Large intestine (tissue), 3 donors: Measurements from ENCODE around the gene TEX29. TPM values are rescaled to one million over a fixed set of nuclear protein-coding genes. Genes with fewer than 3 reads are reported as not detected.

Experiments
- DNase-seq, 2 donors: peaks; one replicate each; pipeline versions ENCODE4 v3.0.0 to v3.0.0-alpha.2; 2013
- H3K27ac ChIP-seq: one replicate; pipeline ENCODE4 v1.5.1; 2013; ENCODE audit warnings: low read length
- H3K27me3 ChIP-seq: 2 replicates; pipeline ENCODE4 v1.6.1; 2013; ENCODE audit warnings: low read length; ENCODE audit not compliant: control insufficient read depth, insufficient read depth
- H3K36me3 ChIP-seq: 2 replicates; pipeline ENCODE4 v1.6.1; 2013; ENCODE audit warnings: low read length; ENCODE audit not compliant: control insufficient read depth, insufficient read depth
- H3K4me1 ChIP-seq: one replicate; pipeline ENCODE4 v1.6.1; 2013; ENCODE audit warnings: low read length; ENCODE audit not compliant: control insufficient read depth, insufficient read depth
- H3K4me3 ChIP-seq: one replicate; pipeline ENCODE4 v1.5.1; 2013; ENCODE audit warnings: low read length
- H3K9me3 ChIP-seq: one replicate; pipeline ENCODE4 v1.6.1; 2013; ENCODE audit warnings: mild to moderate bottlenecking, low read depth, low read length, moderate library complexity; ENCODE audit not compliant: control insufficient read depth
- WGBS: methylation state at CpG from one replicate; pipeline ENCODE4 v1.1.5; 2013; ENCODE audit warnings: low lambda C conversion rate; ENCODE audit not compliant: insufficient coverage; 5-methylcytosine and 5-hydroxymethylcytosine counted together
- polyA plus RNA-seq: library from polyadenylated mRNA; unstranded; fragments of 120-200 nt; gene quantifications from one replicate; pipeline ENCODE4 v1.2.1, GENCODE V29; 2013

TEX29 gene
- polyA plus RNA-seq, 1 donor: 0.22 TPM

- H3K36me3 ChIP-seq: no peaks in the 10 kb centered on the region
- no CpG with 5 or more reads among the region's 5 CpGs for WGBS
- no peak for DNase-seq
- H3K4me1 ChIP-seq: no peaks in the 10 kb centered on the region
- H3K27me3 ChIP-seq: no peaks in the 10 kb centered on the region
- H3K27ac ChIP-seq: no peak overlapping the region
- H3K4me3 ChIP-seq: no peak overlapping the region
- H3K9me3 ChIP-seq: peaks cover 5% of the 10 kb centered on the region
Measured at GRCh38 chr13:111341886-111342285, 21.4 kb downstream of the TEX29 start.

- Histone ChIP-seq H3K36me3 (no peaks in the 10 kb centered on the region), H3K9me3 (peaks cover 5% of the 10 kb centered on the region), H3K27me3 (no peaks in the 10 kb centered on the region), H3K27ac (no peak overlapping the region), H3K4me3 (no peak overlapping the region), H3K4me1 (no peaks in the 10 kb centered on the region)
- WGBS: 100% methylated on average over 3 of the region's 9 CpGs
- no peak for DNase-seq
Measured at GRCh38 chr13:111342721-111343120, 22.3 kb downstream of the TEX29 start.

- Histone ChIP-seq H3K4me1 (no peaks in the 10 kb centered on the region), H3K4me3 (no peak overlapping the region), H3K27ac (no peak overlapping the region), H3K27me3 (no peaks in the 10 kb centered on the region), H3K9me3 (peaks cover 5% of the 10 kb centered on the region), H3K36me3 (no peaks in the 10 kb centered on the region)
- WGBS: no CpG with 5 or more reads among the region's 11 CpGs
- no peak for DNase-seq
Measured at GRCh38 chr13:111343186-111343805, 22.9 kb downstream of the TEX29 start.

- DNase-seq: no peak
- Histone ChIP-seq H3K9me3 (peaks cover under 1% of the 10 kb centered on the region), H3K4me1 (no peaks in the 10 kb centered on the region), H3K27me3 (no peaks in the 10 kb centered on the region), H3K36me3 (no peaks in the 10 kb centered on the region), H3K4me3 (no peak overlapping the region), H3K27ac (no peak overlapping the region)
- no CpG with 5 or more reads among the region's 25 CpGs for WGBS
Measured at GRCh38 chr13:111344471-111345191, 24.2 kb downstream of the TEX29 start.

GRCh38 chr13:111345682-111346081 lies 25.2 kb downstream of the TEX29 start:
- no peak overlapping the region for H3K27ac ChIP-seq
- H3K9me3 ChIP-seq: no peaks in the 10 kb centered on the region
- H3K36me3 ChIP-seq: no peaks in the 10 kb centered on the region
- H3K4me1 ChIP-seq: no peaks in the 10 kb centered on the region
- no CpG with 5 or more reads among the region's 11 CpGs for WGBS
- no peak overlapping the region for H3K4me3 ChIP-seq
- no peaks in the 10 kb centered on the region for H3K27me3 ChIP-seq
- no peak for DNase-seq

- Histone ChIP-seq H3K9me3 (no peaks in the 10 kb centered on the region), H3K36me3 (no peaks in the 10 kb centered on the region), H3K27ac (no peak overlapping the region), H3K4me1 (no peaks in the 10 kb centered on the region), H3K4me3 (no peak overlapping the region), H3K27me3 (no peaks in the 10 kb centered on the region)
- no CpG with 5 or more reads among the region's 20 CpGs for WGBS
- DNase-seq: no peak
Measured at GRCh38 chr13:111346101-111346680, 25.7 kb downstream of the TEX29 start.

- Histone ChIP-seq H3K9me3 (no peaks in the 10 kb centered on the region), H3K27me3 (no peaks in the 10 kb centered on the region), H3K4me3 (no peak overlapping the region), H3K36me3 (no peaks in the 10 kb centered on the region), H3K27ac (no peak overlapping the region), H3K4me1 (no peaks in the 10 kb centered on the region)
- no CpG with 5 or more reads among the region's 6 CpGs for WGBS
- DNase-seq: no peak
Measured at GRCh38 chr13:111347438-111347837, 27.0 kb downstream of the TEX29 start.

GRCh38 chr13:111353508-111353907 lies 33.1 kb downstream of the TEX29 start:
- H3K4me3 ChIP-seq: no peak overlapping the region
- WGBS: no CpG with 5 or more reads among the region's 2 CpGs
- H3K4me1 ChIP-seq: no peaks in the 10 kb centered on the region

GRCh38 chr13:111354789-111355188 lies 34.3 kb downstream of the TEX29 start:
- 60% methylated on average over 2 of the region's 7 CpGs for WGBS
- no peaks in the 10 kb centered on the region for H3K9me3 ChIP-seq
- H3K4me1 ChIP-seq: no peaks in the 10 kb centered on the region
- DNase-seq: no peak
- H3K27ac ChIP-seq: no peak overlapping the region
- H3K27me3 ChIP-seq: peaks cover 3% of the 10 kb centered on the region
- H3K4me3 ChIP-seq: no peak overlapping the region
- H3K36me3 ChIP-seq: no peaks in the 10 kb centered on the region

More at GRCh38 chr13:111353508-111353907, 33.1 kb downstream of the TEX29 start:
- Histone ChIP-seq H3K27ac (no peak overlapping the region), H3K9me3 (no peaks in the 10 kb centered on the region), H3K36me3 (no peaks in the 10 kb centered on the region), H3K27me3 (peaks cover 3% of the 10 kb centered on the region)
- DNase-seq: no peak

- Histone ChIP-seq H3K4me3 (no peak overlapping the region), H3K27me3 (peaks cover 3% of the 10 kb centered on the region), H3K27ac (no peak overlapping the region), H3K9me3 (no peaks in the 10 kb centered on the region), H3K36me3 (no peaks in the 10 kb centered on the region), H3K4me1 (no peaks in the 10 kb centered on the region)
- WGBS: no CpG with 5 or more reads among the region's 4 CpGs
- DNase-seq: no peak
Measured at GRCh38 chr13:111356795-111357194, 36.4 kb downstream of the TEX29 start.
